IMR-90 (cell line): ENCODE results near the gene PTPRN2. TPM values are rescaled to one million over a fixed set of nuclear protein-coding genes. Genes with fewer than 3 reads are reported as not detected.

Experiments used
- ATAC-seq: fragments of 200-7000 bp; cut with Tn5 transposase; 2 replicates; pipeline ENCODE4 v1.9.1; 2020; ENCODE audit warnings: low read depth, mild to moderate bottlenecking, moderate library complexity
- BruUV-seq: library from RNA; stranded (reverse); fragments of 400-500 nt; replicated peaks from 2 replicates; lab custom pipeline; 2021; lab: Mats Ljungman, UMichigan
- CTCF ChIA-PET: fragments of 300-600 bp; formaldehyde crosslinking; extraction: SDS; loops from one replicate; lab custom pipeline; 2021; ENCODE audit warnings: antibody characterized with exemption; lab: Yijun Ruan, JAX
- POLR2A ChIA-PET: fragments of 300-600 bp; sonication (Branson Sonifier 250); formaldehyde crosslinking; loops from one replicate; lab custom pipeline; 2022; ENCODE audit warnings: antibody characterized with exemption; ENCODE audit not compliant: unreplicated experiment; lab: Charles Lee
- DNase-seq: peaks from one replicate; pipeline ENCODE4 v3.0.0; 2013
- H2AFZ ChIP-seq: replicated peaks from 2 replicates; pipeline ENCODE3; 2013; ENCODE audit warnings: low read length, mild to moderate bottlenecking; ENCODE audit not compliant: poor library complexity
- H2AK5ac ChIP-seq: 2 replicates; pipeline ENCODE4 v1.6.1; 2013; ENCODE audit warnings: low read depth, low read length, inconsistent platforms
- H2AK9ac ChIP-seq: replicated peaks from 2 replicates; pipeline ENCODE3; 2013; ENCODE audit warnings: mild to moderate bottlenecking, low read depth, low read length, moderate library complexity; ENCODE audit not compliant: poor library complexity
- H2BK120ac ChIP-seq: 2 replicates; pipeline ENCODE4 v1.6.1; 2013; ENCODE audit warnings: low read depth, low read length, inconsistent platforms
- H2BK15ac ChIP-seq: 3 replicates; pipeline ENCODE4 v1.6.1; 2013; ENCODE audit warnings: low read depth, low read length, inconsistent platforms
- H2BK20ac ChIP-seq: 2 replicates; pipeline ENCODE4 v1.6.1; 2013; ENCODE audit warnings: low read depth, mild to moderate bottlenecking, inconsistent platforms, low read length, moderate library complexity
- H2BK5ac ChIP-seq: 2 replicates; pipeline ENCODE4 v1.6.1; 2013; ENCODE audit warnings: mild to moderate bottlenecking, low read depth, low read length, inconsistent platforms; ENCODE audit not compliant: poor library complexity, severe bottlenecking
- H3K14ac ChIP-seq: replicated peaks from 2 replicates; pipeline ENCODE4 v1.6.1; 2013; ENCODE audit warnings: low read depth, low read length, inconsistent platforms
- H3K18ac ChIP-seq: 2 replicates; pipeline ENCODE4 v1.6.1; 2013; ENCODE audit warnings: low read depth, low read length, control low read depth
- H3K23ac ChIP-seq: 2 replicates; pipeline ENCODE4 v1.6.1; 2013; ENCODE audit warnings: low read depth, low read length, inconsistent platforms
- H3K27ac ChIP-seq: 2 replicates; pipeline ENCODE4 v1.5.1; 2013; ENCODE audit warnings: mild to moderate bottlenecking, control low read depth, low read length; ENCODE audit not compliant: insufficient read depth
- H3K27me3 ChIP-seq: 2 replicates; pipeline ENCODE4 v1.6.1; 2013; ENCODE audit warnings: low read length; ENCODE audit not compliant: control insufficient read depth, insufficient read depth
- H3K36me3 ChIP-seq: 2 replicates; pipeline ENCODE4 v1.6.1; 2013; ENCODE audit warnings: low read length, mixed read lengths; ENCODE audit not compliant: control insufficient read depth, insufficient read depth
- H3K4ac ChIP-seq: 2 replicates; pipeline ENCODE4 v1.6.1; 2013; ENCODE audit warnings: low read depth, low read length, inconsistent platforms
- H3K4me1 ChIP-seq: 2 replicates; pipeline ENCODE4 v1.6.1; 2013; ENCODE audit warnings: low read length, mixed read lengths; ENCODE audit not compliant: control insufficient read depth, insufficient read depth
- H3K4me2 ChIP-seq: 2 replicates; pipeline ENCODE4 v1.6.1; 2013; ENCODE audit warnings: low read depth, mild to moderate bottlenecking, control low read depth, low read length, moderate library complexity
- H3K4me3 ChIP-seq: 2 replicates; pipeline ENCODE4 v1.5.1; 2013; ENCODE audit warnings: low read depth, mild to moderate bottlenecking, control low read depth, low read length, moderate library complexity; ENCODE audit not compliant: insufficient read depth
- H3K56ac ChIP-seq: 2 replicates; pipeline ENCODE4 v1.6.1; 2013; ENCODE audit warnings: low read length, inconsistent platforms; ENCODE audit not compliant: insufficient read depth; ENCODE audit errors: extremely low read depth
- H3K79me1 ChIP-seq, 2 experiments: 2 replicates each; pipeline ENCODE4 v1.6.1; 2013; ENCODE audit warnings: low read length in 2 of 2, inconsistent platforms in 1 of 2, low read depth in 1 of 2
- H3K9ac ChIP-seq: 2 replicates; pipeline ENCODE4 v1.6.1; 2013; ENCODE audit warnings: low read depth, low read length, control low read depth
- H3K9me1 ChIP-seq: 2 replicates; pipeline ENCODE4 v1.6.1; 2013; ENCODE audit warnings: low read length, inconsistent platforms; ENCODE audit not compliant: insufficient read depth
- H3K9me3 ChIP-seq: 2 replicates; pipeline ENCODE4 v1.6.1; 2013; ENCODE audit warnings: low read length; ENCODE audit not compliant: control insufficient read depth, insufficient read depth
- H4K20me1 ChIP-seq: 2 replicates; pipeline ENCODE4 v1.6.1; 2013; ENCODE audit warnings: low read length, inconsistent platforms; ENCODE audit not compliant: insufficient read depth
- H4K5ac ChIP-seq: 2 replicates; pipeline ENCODE4 v1.6.1; 2013; ENCODE audit warnings: mild to moderate bottlenecking, low read depth, low read length, control low read depth
- H4K8ac ChIP-seq, 2 experiments: 2 replicates each; pipeline ENCODE4 v1.6.1; 2013; ENCODE audit warnings: low read depth in 2 of 2, low read length in 2 of 2, control low read depth in 1 of 2, inconsistent platforms in 1 of 2
- H4K91ac ChIP-seq: 2 replicates; pipeline ENCODE4 v1.6.1; 2013; ENCODE audit warnings: low read depth, low read length, inconsistent platforms; ENCODE audit not compliant: insufficient read depth
- CHD1 ChIP-seq: IDR thresholded peaks from 2 replicates; pipeline ENCODE4 v1.6.1; 2012; ENCODE audit warnings: low read depth, low read length, improper control_type of control experiment
- CTCF ChIP-seq: conservative IDR thresholded peaks from 2 replicates; pipeline ENCODE4 v1.5.1; 2012; ENCODE audit warnings: mild to moderate bottlenecking, low read depth, low read length, improper control_type of control experiment
- ELK1 ChIP-seq: fragments of 150-350 bp; IDR thresholded peaks from 2 replicates; pipeline ENCODE4 v1.6.1; 2016; ENCODE audit warnings: low read depth, mild to moderate bottlenecking, low read length, moderate library complexity, borderline replicate concordance
- SMC3 ChIP-seq: fragments of 150-350 bp; IDR thresholded peaks from 2 replicates; pipeline ENCODE4 v1.6.1; 2016; ENCODE audit warnings: low read depth, mild to moderate bottlenecking, antibody characterized with exemption, low read length, moderate library complexity
- WGBS, 2 experiments: methylation state at CpG; one replicate each; pipeline versions ENCODE4 v1.1.5 to v1.1.7; 2013; ENCODE audit warnings: missing lambda C conversion rate in 2 of 2; ENCODE audit not compliant: insufficient read length in 1 of 2; ENCODE audit errors: extremely low coverage in 2 of 2; 5-methylcytosine and 5-hydroxymethylcytosine counted together
- dilution Hi-C: fragments of 300-500 bp; cut with HindIII; formaldehyde crosslinking; loops from one replicate; pipeline ENCODE4 v1.14.3; 2018; ENCODE audit warnings: low sequenced_read_pairs; ENCODE audit not compliant: unreplicated experiment
- in situ Hi-C: fragments of 300-500 bp; cut with MboI; formaldehyde crosslinking; loops from 3 replicates; pipeline ENCODE4 v1.14.3; 2019; ENCODE audit warnings: low sequenced_read_pairs, inconsistent platforms, mixed read lengths
- intact Hi-C: fragments of 100-400 bp; cut with micrococcal nuclease; formaldehyde crosslinking; loops from 2 replicates; pipeline ENCODE4 v1.10.0; 2022
- polyA plus RNA-seq, 3 experiments: library from polyadenylated mRNA; depleted of rRNA; stranded (reverse); fragments of >200 nt; gene quantifications; 2 replicates each; pipeline ENCODE4 v1.2.3, GENCODE V29; 2012; ENCODE audit warnings: low replicate concordance in 1 of 3
- total RNA-seq: library from RNA; depleted of rRNA; stranded (reverse); fragments of >200 nt; gene quantifications from 2 replicates; pipeline ENCODE4 v1.2.3, GENCODE V29; 2012
- TF ChIP-seq, protein P1 (sequence below): fragments of 150-350 bp; IDR thresholded peaks from 2 replicates; pipeline ENCODE4 v1.6.1; 2017; ENCODE audit warnings: mild to moderate bottlenecking, antibody characterized with exemption, low read length, low read depth

The PTPRN2 gene
- total and polyA plus RNA-seq, 2 of the 4 experiments (the other 2 are of a cell fraction): 0.03 TPM; not detected in 1

DNA sequence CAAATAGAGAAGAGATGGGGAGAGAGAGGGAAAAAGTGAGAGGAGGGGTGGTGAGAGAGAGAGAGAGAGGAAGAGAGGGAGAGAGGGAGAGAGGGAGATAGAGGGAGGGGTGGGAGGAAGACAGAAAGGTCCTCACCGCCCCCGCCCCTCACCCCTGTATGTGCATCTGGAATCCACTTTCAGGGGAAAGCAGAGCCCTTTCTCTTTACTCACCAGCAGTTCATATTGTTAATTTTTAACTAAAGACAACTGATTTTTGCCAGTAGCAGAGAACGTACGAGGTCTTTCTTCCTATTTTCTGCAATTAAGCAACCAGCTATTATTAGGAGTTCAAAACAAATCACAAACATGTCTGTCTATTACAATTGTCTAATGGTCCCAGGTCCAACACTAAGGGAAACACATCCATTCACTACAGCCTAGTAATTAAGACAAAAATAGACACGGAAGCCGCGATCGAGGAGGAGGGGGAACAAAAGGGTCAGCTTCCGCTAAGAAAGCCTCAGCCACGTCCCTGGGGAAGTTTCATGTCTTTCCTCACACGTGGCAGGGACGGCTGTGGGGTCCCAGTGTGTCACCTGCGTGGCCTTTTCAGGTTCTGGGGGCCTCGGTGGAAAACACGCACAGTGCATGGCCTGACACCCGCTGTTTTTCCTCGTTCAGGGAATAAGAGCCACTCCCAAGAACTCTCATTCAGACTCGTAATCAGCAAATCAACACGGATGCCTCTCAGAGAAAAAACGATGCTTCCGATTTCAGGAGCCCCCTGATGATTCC is 572.0 kb downstream of the PTPRN2 start:
- in situ Hi-C loops: no loop called here
- H3K9ac ChIP-seq: no peak overlapping the region
- no peak overlapping the region for H2BK5ac ChIP-seq
- no peak for DNase-seq
- no peak overlapping the region for H3K4me3 ChIP-seq
- no peak for ATAC-seq
- no peak overlapping the region for H4K5ac ChIP-seq
- no peaks in the 10 kb centered on the region for H3K27me3 ChIP-seq
- H2BK120ac ChIP-seq: no peak overlapping the region
- WGBS, 2 experiments: 60% methylated on average over 4 of the region's 21 CpGs; no CpG with 5 or more reads in 1 of the 2 experiments
- H4K91ac ChIP-seq: no peak overlapping the region
- TF ChIP-seq SMC3 (no peak), ELK1 (no peak), CHD1 (no peak), CTCF (no peak)
- TF ChIP-seq, protein P1, sequence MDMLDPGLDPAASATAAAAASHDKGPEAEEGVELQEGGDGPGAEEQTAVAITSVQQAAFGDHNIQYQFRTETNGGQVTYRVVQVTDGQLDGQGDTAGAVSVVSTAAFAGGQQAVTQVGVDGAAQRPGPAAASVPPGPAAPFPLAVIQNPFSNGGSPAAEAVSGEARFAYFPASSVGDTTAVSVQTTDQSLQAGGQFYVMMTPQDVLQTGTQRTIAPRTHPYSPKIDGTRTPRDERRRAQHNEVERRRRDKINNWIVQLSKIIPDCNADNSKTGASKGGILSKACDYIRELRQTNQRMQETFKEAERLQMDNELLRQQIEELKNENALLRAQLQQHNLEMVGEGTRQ: no peak
- no peaks in the 10 kb centered on the region for H3K9me1 ChIP-seq
- no peak overlapping the region for H3K18ac ChIP-seq
- no peak overlapping the region for H3K56ac ChIP-seq
- H4K20me1 ChIP-seq: no peaks in the 10 kb centered on the region
- H3K4me1 ChIP-seq: no peaks in the 10 kb centered on the region
- intact Hi-C loops: no loop called here
- no peaks in the 10 kb centered on the region for H3K36me3 ChIP-seq
- peaks cover 40% of the 10 kb centered on the region for H3K9me3 ChIP-seq
- H2AK5ac ChIP-seq: no peak overlapping the region
- H4K8ac ChIP-seq: no peak overlapping the region
- no peak overlapping the region for H3K4me2 ChIP-seq
- no peak overlapping the region for H3K27ac ChIP-seq
- no peak overlapping the region for H3K23ac ChIP-seq
- H2AK9ac ChIP-seq: no peak overlapping the region
- no peak overlapping the region for H3K4ac ChIP-seq
- no peak overlapping the region for H2AFZ ChIP-seq
- no peaks in the 10 kb centered on the region for H3K79me1 ChIP-seq
- no peak overlapping the region for H2BK15ac ChIP-seq
- H2BK20ac ChIP-seq: no peak overlapping the region
- dilution Hi-C loops: no loop called here
- ChIA-PET POLR2A (no interaction called here), CTCF (no interaction called here)
- no TSS peak for BruUV-seq
- H3K14ac ChIP-seq: no peak overlapping the region
